Naive thymus-derived CD4-positive, alpha-beta T cell (primary cell): ENCODE data around the gene NAIF1. TPM values are rescaled to one million over a fixed set of nuclear protein-coding genes. Genes with fewer than 3 reads are reported as not detected.
"Not testable (repeated sequence)": the region's sequence is repeated elsewhere in the genome, so short reads cannot be mapped to it uniquely, and the experiment has no call there.

Experiments
- ATAC-seq: fragments of 150-1000 bp; cut with Tn5 transposase; 2 replicates; pipeline ENCODE4 v1.10.0; 2021; ENCODE audit warnings: mild to moderate bottlenecking, moderate library complexity
- CTCF ChIA-PET: fragments of 350-600 bp; sonication (Branson Sonifier 250); formaldehyde crosslinking; loops from one replicate; lab custom pipeline; 2021; ENCODE audit warnings: antibody characterized with exemption; lab: Charles Lee
- POLR2A ChIA-PET: fragments of 350-600 bp; sonication (Branson Sonifier 250); formaldehyde crosslinking; loops from one replicate; lab custom pipeline; 2021; ENCODE audit warnings: antibody characterized with exemption, inconsistent platforms; lab: Charles Lee
- DNase-seq, 9 donors: peaks; one replicate each; pipeline versions ENCODE4 v3.0.0 to v3.0.0-alpha.2; 2020 to 2022; ENCODE audit warnings: mixed read lengths in 1 of 9
- H3K27ac ChIP-seq: one replicate; pipeline ENCODE4 v1.7.0; 2013; ENCODE audit warnings: mild to moderate bottlenecking, low read depth, low read length, moderate library complexity
- H3K27me3 ChIP-seq, 2 donors: one replicate each; pipeline ENCODE4 v1.7.0; 2013; ENCODE audit warnings: low read length in 2 of 2, mild to moderate bottlenecking in 2 of 2, moderate library complexity in 2 of 2; ENCODE audit not compliant: control insufficient read depth in 2 of 2, insufficient read depth in 2 of 2
- H3K36me3 ChIP-seq, 3 experiments: 1 replicate in 2 of 3; 2 replicates in 1 of 3; pipeline ENCODE4 v1.7.0; 2013; ENCODE audit warnings: low read length in 3 of 3, mild to moderate bottlenecking in 3 of 3, moderate library complexity in 1 of 3; ENCODE audit not compliant: insufficient read depth in 3 of 3, control insufficient read depth in 2 of 3
- H3K4me1 ChIP-seq, 2 donors: one replicate each; pipeline ENCODE4 v1.7.0; 2013; ENCODE audit warnings: low read length in 2 of 2, mild to moderate bottlenecking in 2 of 2, moderate library complexity in 1 of 2; ENCODE audit not compliant: control insufficient read depth in 2 of 2, insufficient read depth in 2 of 2
- H3K4me3 ChIP-seq: 2 replicates; pipeline ENCODE4 v1.7.0; 2013; ENCODE audit warnings: mild to moderate bottlenecking, low read length
- H3K9me3 ChIP-seq, 3 experiments: 1 replicate in 2 of 3; 2 replicates in 1 of 3; pipeline ENCODE4 v1.7.0; 2013; ENCODE audit warnings: low read length in 3 of 3; ENCODE audit not compliant: control insufficient read depth in 2 of 3
- H3K27ac Mint-ChIP-seq, 9 donors: one replicate each; pipeline ENCODE4 v1.8.0; 2020 to 2022; ENCODE audit warnings: mixed read lengths in 9 of 9, mild to moderate bottlenecking in 8 of 9, moderate library complexity in 5 of 9, inconsistent platforms in 2 of 9
- H3K27me3 Mint-ChIP-seq, 5 donors: one replicate each; pipeline ENCODE4 v1.8.0; 2021 to 2022; ENCODE audit warnings: mixed read lengths in 5 of 5, mild to moderate bottlenecking in 1 of 5
- H3K36me3 Mint-ChIP-seq, 5 donors: one replicate each; pipeline ENCODE4 v1.8.0; 2020 to 2022; ENCODE audit warnings: mixed read lengths in 5 of 5, mild to moderate bottlenecking in 3 of 5, inconsistent platforms in 1 of 5
- H3K4me1 Mint-ChIP-seq, 7 donors: one replicate each; pipeline ENCODE4 v1.8.0; 2020 to 2022; ENCODE audit warnings: mixed read lengths in 7 of 7, mild to moderate bottlenecking in 3 of 7, inconsistent platforms in 1 of 7
- H3K4me3 Mint-ChIP-seq, 10 donors: one replicate each; pipeline ENCODE4 v1.8.0; 2020 to 2022; ENCODE audit warnings: mild to moderate bottlenecking in 10 of 10, mixed read lengths in 10 of 10, moderate library complexity in 6 of 10, inconsistent platforms in 2 of 10
- H3K9me3 Mint-ChIP-seq, 11 donors: one replicate each; pipeline ENCODE4 v1.8.0; 2020 to 2022; ENCODE audit warnings: mixed read lengths in 11 of 11, mild to moderate bottlenecking in 4 of 11, inconsistent platforms in 1 of 11, moderate library complexity in 1 of 11
- intact Hi-C, 2 donors: fragments of 100-400 bp; cut with micrococcal nuclease; formaldehyde crosslinking; loops; one replicate each; pipeline ENCODE4 v1.15.1; 2023
- polyA plus RNA-seq, 2 donors: library from polyadenylated mRNA; unstranded; fragments of 300-500 nt; fragmentation: Illumina TruSeq; gene quantifications; one replicate each; pipeline ENCODE4 v1.2.3, GENCODE V29; 2021
- total RNA-seq, 6 experiments: library from RNA in 5 of 6; stranded (reverse) in 5 of 6; gene quantifications; 1 replicate in 5 of 6; 2 replicates in 1 of 6; pipeline ENCODE4 v1.2.3 and lab custom pipeline; 2021 to 2026

The NAIF1 gene
- total and polyA plus RNA-seq, 7 experiments from 2014 or later, result 8.6 to 14.8 (median 11.8) TPM

DNA sequence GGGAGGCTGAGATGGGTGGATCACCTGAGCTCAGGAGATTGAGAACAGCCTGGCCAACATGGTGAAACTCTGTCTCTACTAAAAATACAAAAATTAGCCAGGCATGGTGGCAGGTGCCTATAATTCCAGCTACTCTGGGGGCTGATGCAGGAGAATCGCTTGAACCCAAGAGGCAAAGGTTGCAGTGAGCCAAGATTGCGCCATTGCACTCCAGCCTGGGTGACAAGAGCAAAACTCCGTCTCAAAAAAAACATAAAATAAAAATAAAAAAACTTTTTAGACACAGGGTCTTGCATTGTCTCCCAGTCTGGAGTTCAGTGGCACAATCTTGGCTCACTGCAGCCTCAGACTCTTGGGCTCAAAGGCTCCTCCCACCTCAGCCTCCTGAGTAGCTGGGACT lies 30.6 kb downstream of the NAIF1 start:
- DNase-seq, H3K9me3 ChIP-seq, H3K9me3 Mint-ChIP-seq, ATAC-seq, H3K27me3 Mint-ChIP-seq, H3K27ac Mint-ChIP-seq, H3K4me3 ChIP-seq, H3K36me3 ChIP-seq, H3K27ac ChIP-seq, H3K27me3 ChIP-seq, H3K4me3 Mint-ChIP-seq, H3K36me3 Mint-ChIP-seq: not testable (repeated sequence)
- intact Hi-C loops, result loop anchor here in 1 of 2 donors (5.0 kb wide), 1 partner anchor 81 kb away; no protein-coding TSS in a partner anchor
- CTCF ChIA-PET, result interaction anchor here (0.6 to 17.1 kb wide), 9 partner anchors 9 to 95 kb away, joined by 3 to 262 read pairs (median 8); partner anchors contain the start of gene EEIG1
- H3K4me1 ChIP-seq, result peaks cover 27 to 30% of the 10 kb centered on the region in 2 donors
- POLR2A ChIA-PET, result interaction anchor here (1.4 to 28.4 kb wide), 5 partner anchors 27 to 93 kb away, joined by 4 to 1511 read pairs (median 62); partner anchors contain the start of gene EEIG1
- H3K4me1 Mint-ChIP-seq, result peaks cover 8 to 34% (median 27%) of the 10 kb centered on the region in 7 donors

DNA sequence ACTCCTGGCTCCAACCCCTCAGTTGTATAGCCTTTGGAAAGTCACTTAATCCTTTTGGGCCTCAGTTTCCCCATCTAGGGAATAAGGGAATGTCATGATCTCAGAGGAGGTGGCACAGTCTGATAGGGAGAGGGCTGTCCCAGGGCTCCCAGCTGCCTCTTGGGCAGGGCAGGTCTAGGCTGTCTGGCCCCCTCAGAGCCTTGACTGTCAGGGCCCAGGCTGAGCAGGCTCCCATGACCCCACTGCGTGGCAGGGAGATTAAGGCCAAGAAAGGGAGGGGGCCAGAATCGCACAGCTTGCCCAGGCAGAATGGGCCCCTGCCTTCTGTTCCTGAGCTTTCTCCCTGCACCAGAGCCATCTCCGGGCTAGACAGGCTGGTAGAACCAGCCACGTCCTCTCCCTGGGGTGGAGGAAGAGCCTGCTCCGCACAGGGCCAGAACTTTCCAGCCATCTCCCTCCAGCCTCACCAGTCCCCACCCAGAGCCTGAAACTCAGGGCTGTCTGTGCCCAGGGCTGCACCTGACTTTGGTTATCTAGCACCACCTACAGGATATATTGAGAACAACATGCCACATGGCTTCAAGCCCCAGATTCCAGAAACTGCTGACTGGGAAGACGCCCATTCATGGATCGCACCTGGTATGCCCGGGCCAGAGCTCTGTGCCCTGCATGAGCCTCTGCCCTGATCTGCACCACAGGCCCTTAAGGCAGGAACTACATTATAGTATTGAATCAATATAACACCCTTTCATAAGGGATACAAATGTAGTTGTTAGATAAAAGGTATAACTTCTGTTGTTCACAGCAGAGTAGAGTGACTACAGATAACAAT lies 32.1 kb downstream of the NAIF1 start:
- ChIA-PET POLR2A (interaction anchor here (0.7 to 28.4 kb wide), 19 partner anchors 10 to 129 kb away, joined by 3 to 1511 read pairs (median 5); partner anchors contain the start of gene EEIG1), CTCF (interaction anchor here (0.7 to 17.1 kb wide), 31 partner anchors 10 to 119 kb away, joined by 3 to 262 read pairs (median 4); partner anchors contain the start of gene EEIG1)
- ATAC-seq (peak; percentile 82), DNase-seq (peak; percentile 33 to 86 (median 78))
- Mint-ChIP-seq H3K36me3 (peaks cover 0 to 7% (median 0%) of the 10 kb centered on the region in 5 donors), H3K4me1 (peaks cover 8 to 46% (median 37%) of the 10 kb centered on the region in 7 donors), H3K4me3 (peak overlapping the region; percentile 44 to 70 (median 60)), H3K9me3 (peaks cover 0 to 5% (median 0%) of the 10 kb centered on the region in 11 donors), H3K27me3 (no peaks in the 10 kb centered on the region), H3K27ac (peak overlapping the region; percentile 70 to 96 (median 90))
- no peaks in the 10 kb centered on the region for H3K27me3 ChIP-seq
- H3K27ac ChIP-seq, result peak overlapping the region; percentile 63
- H3K4me3 ChIP-seq, result peak overlapping the region; percentile 18
- no peaks in the 10 kb centered on the region for H3K36me3 ChIP-seq
- H3K9me3 ChIP-seq, result no peaks in the 10 kb centered on the region
- intact Hi-C loops, result loop anchor here (1.0 to 5.0 kb wide), 6 partner anchors 9 to 92 kb away; no protein-coding TSS in a partner anchor
- H3K4me1 ChIP-seq, result peaks cover 40 to 44% of the 10 kb centered on the region in 2 donors

DNA sequence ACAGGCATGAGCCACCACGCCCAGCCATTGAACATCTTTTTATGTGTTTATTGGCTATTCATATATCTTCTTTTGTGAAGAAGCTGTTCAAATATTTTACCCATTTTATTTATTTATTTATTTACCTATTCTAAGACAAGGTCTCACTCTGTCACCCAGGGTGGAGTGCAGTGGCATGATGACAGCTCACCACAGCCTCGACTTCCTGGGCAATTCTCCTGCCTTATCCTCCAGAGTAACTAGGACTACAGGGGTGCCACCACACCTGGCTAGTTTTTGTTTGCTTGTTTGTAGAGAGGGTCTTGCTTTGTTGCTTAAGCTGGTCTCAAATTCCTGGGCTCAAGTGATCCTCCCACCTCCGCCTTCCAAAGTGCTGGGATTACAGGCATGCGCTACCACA lies 33.5 kb downstream of the NAIF1 start:
- H3K27me3 ChIP-seq, result no peaks in the 10 kb centered on the region
- no peak for ATAC-seq
- H3K9me3 ChIP-seq, result no peaks in the 10 kb centered on the region
- H3K4me1 ChIP-seq, result peaks cover 54 to 55% of the 10 kb centered on the region in 2 donors
- peaks cover 0 to 5% (median 0%) of the 10 kb centered on the region in 11 donors for H3K9me3 Mint-ChIP-seq
- peak overlapping the region; percentile 84 to 99 (median 96) for H3K27ac Mint-ChIP-seq
- H3K27ac ChIP-seq, result peak overlapping the region; percentile 64
- H3K4me1 Mint-ChIP-seq, result peaks cover 8 to 57% (median 47%) of the 10 kb centered on the region in 7 donors
- ChIA-PET POLR2A (interaction anchor here (1.0 to 28.4 kb wide), 8 partner anchors 8 to 90 kb away, joined by 3 to 1511 read pairs (median 22); partner anchors contain the start of gene EEIG1), CTCF (interaction anchor here (0.7 to 17.1 kb wide), 11 partner anchors 8 to 445 kb away, joined by 3 to 262 read pairs (median 12); partner anchors contain the start of gene EEIG1)
- DNase-seq, result no peak
- intact Hi-C loops, result loop anchor here in 1 of 2 donors (2.0 kb wide), 1 partner anchor 51 kb away; no protein-coding TSS in a partner anchor
- H3K27me3 Mint-ChIP-seq, result no peaks in the 10 kb centered on the region
- no peaks in the 10 kb centered on the region for H3K36me3 ChIP-seq
- H3K4me3 Mint-ChIP-seq, result peak overlapping the region; percentile 55 to 85 (median 73)
- H3K36me3 Mint-ChIP-seq, result peaks cover 0 to 7% (median 0%) of the 10 kb centered on the region in 5 donors
- no peak overlapping the region for H3K4me3 ChIP-seq

DNA sequence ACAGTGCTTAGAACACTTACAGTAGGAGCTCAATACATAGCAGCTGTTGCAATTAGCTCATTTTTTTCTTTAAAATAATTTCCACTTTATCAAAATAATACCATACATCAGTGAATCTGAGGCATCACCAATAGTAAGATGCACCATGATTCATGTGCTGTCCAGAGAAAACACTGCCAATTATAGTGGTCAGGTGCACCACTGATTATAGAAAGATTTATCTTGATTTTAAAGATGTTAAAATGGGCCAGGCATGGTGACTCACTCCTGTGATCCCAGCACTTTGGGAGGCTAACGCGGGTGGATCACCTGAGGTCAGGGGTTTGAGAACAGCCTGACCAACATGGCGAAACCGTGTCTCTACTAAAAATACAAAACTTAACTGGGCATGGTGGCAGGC lies 39.4 kb downstream of the NAIF1 start:
- Mint-ChIP-seq H3K27me3 (no peaks in the 10 kb centered on the region), H3K9me3 (peaks cover 0 to 5% (median 0%) of the 10 kb centered on the region in 11 donors), H3K4me3 (peak overlapping the region; percentile 16 to 90 (median 78)), H3K4me1 (peaks cover 37 to 91% (median 83%) of the 10 kb centered on the region in 7 donors), H3K36me3 (peaks cover 0 to 5% (median 0%) of the 10 kb centered on the region in 5 donors), H3K27ac (peak overlapping the region; percentile 92 to 100 (median 98))
- no peaks in the 10 kb centered on the region for H3K36me3 ChIP-seq
- no peaks in the 10 kb centered on the region for H3K27me3 ChIP-seq
- POLR2A ChIA-PET, result interaction anchor here (0.7 to 28.4 kb wide), 12 partner anchors 13 to 874 kb away, joined by 3 to 1511 read pairs (median 4); partner anchors contain the start of genes EEIG1 and ST6GALNAC4
- intact Hi-C loops, result loop anchor here (2.0 to 5.0 kb wide), 4 partner anchors 57 to 250 kb away; partner anchors contain the start of genes CDK9 (in 1 of the 2) and SH2D3C (in 1 of the 2)
- CTCF ChIA-PET, result interaction anchor here (0.7 to 17.1 kb wide), 7 partner anchors 8 to 117 kb away, joined by 3 to 262 read pairs (median 3); partner anchors contain the start of gene EEIG1
- H3K9me3 ChIP-seq, result no peaks in the 10 kb centered on the region
- ATAC-seq (no peak), DNase-seq (no peak)
- no peak overlapping the region for H3K4me3 ChIP-seq
- H3K27ac ChIP-seq, result peak overlapping the region; percentile 96
- peaks cover 85 to 87% of the 10 kb centered on the region in 2 donors for H3K4me1 ChIP-seq

- Mint-ChIP-seq H3K4me3 (peak overlapping the region; percentile 76 to 91 (median 85)), H3K27ac (peak overlapping the region; percentile 92 to 100 (median 98)), H3K4me1 (peaks cover 44 to 94% (median 89%) of the 10 kb centered on the region in 7 donors), H3K27me3 (no peaks in the 10 kb centered on the region), H3K36me3 (peaks cover 0 to 5% (median 0%) of the 10 kb centered on the region in 5 donors), H3K9me3 (peaks cover 0 to 5% (median 0%) of the 10 kb centered on the region in 11 donors)
- DNase-seq (peak in 8 of 9 donors; percentile 42 to 78 (median 62)), ATAC-seq (peak; percentile 10)
- ChIA-PET POLR2A (interaction anchor here (0.7 to 28.4 kb wide), 22 partner anchors 8 to 875 kb away, joined by 3 to 1511 read pairs (median 4); partner anchors contain the start of genes CDK9, EEIG1, NAIF1 and ST6GALNAC4), CTCF (interaction anchor here (0.7 to 17.1 kb wide), 8 partner anchors 7 to 116 kb away, joined by 3 to 262 read pairs (median 18); partner anchors contain the start of gene EEIG1)
- intact Hi-C loops, result loop anchor here (1.0 to 5.0 kb wide), 9 partner anchors 8 to 250 kb away; partner anchors contain the start of genes CDK9 (in 1 of the 2), NAIF1 (in 1 of the 2) and SH2D3C (in 1 of the 2)
- Histone ChIP-seq H3K27me3 (no peaks in the 10 kb centered on the region), H3K4me3 (peak overlapping the region; percentile 52), H3K27ac (peak overlapping the region; percentile 96), H3K36me3 (no peaks in the 10 kb centered on the region), H3K9me3 (no peaks in the 10 kb centered on the region), H3K4me1 (peaks cover 87 to 88% of the 10 kb centered on the region in 2 donors)
Measured at GRCh38 chr9:128026773-128027541, 40.2 kb downstream of the NAIF1 start.
